Osteoblast (primary cell): ENCODE measurements around the gene PGS1. TPM values are rescaled to one million over a fixed set of nuclear protein-coding genes. Genes with fewer than 3 reads are reported as not detected.

Experiments used
- DNase-seq: peaks from one replicate; pipeline ENCODE4 v3.0.0; 2011; ENCODE audit warnings: low spot score, mixed read lengths; ENCODE audit not compliant: insufficient read length; ENCODE audit errors: missing footprints
- H2AFZ ChIP-seq: 2 replicates; pipeline ENCODE4 v1.6.0; 2011; ENCODE audit warnings: mild to moderate bottlenecking, low read length
- H3K27ac ChIP-seq: 2 replicates; pipeline ENCODE4 v1.5.1; 2011; ENCODE audit warnings: mild to moderate bottlenecking, low read depth, low read length, moderate library complexity
- H3K27me3 ChIP-seq: 2 replicates; pipeline ENCODE4 v1.6.0; 2012; ENCODE audit warnings: mild to moderate bottlenecking, control low read depth, inconsistent platforms, low read length, moderate library complexity; ENCODE audit not compliant: insufficient read depth
- H3K36me3 ChIP-seq: 2 replicates; pipeline ENCODE4 v1.5.1; 2011; ENCODE audit warnings: mild to moderate bottlenecking, low read length, control low read depth, moderate library complexity; ENCODE audit not compliant: insufficient read depth
- H3K4me1 ChIP-seq: 2 replicates; pipeline ENCODE4 v1.5.1; 2011; ENCODE audit warnings: mild to moderate bottlenecking, low read length, control low read depth, moderate library complexity; ENCODE audit not compliant: insufficient read depth
- H3K4me2 ChIP-seq: 2 replicates; pipeline ENCODE4 v1.6.0; 2011; ENCODE audit warnings: mild to moderate bottlenecking, low read length; ENCODE audit not compliant: insufficient read depth
- H3K4me3 ChIP-seq: fragments of 200-600 bp; sonication (generic); 3 replicates; pipeline ENCODE4 v1.5.1; 2012; ENCODE audit warnings: mild to moderate bottlenecking, low read length, inconsistent platforms; ENCODE audit not compliant: insufficient read depth
- H3K79me2 ChIP-seq: 2 replicates; pipeline ENCODE4 v1.6.0; 2012; ENCODE audit warnings: mild to moderate bottlenecking, low read length, control low read depth, inconsistent platforms; ENCODE audit not compliant: insufficient read depth
- H3K9me3 ChIP-seq: 2 replicates; pipeline ENCODE4 v1.5.1; 2011; ENCODE audit warnings: low read depth, low read length, control low read depth
- H4K20me1 ChIP-seq: 2 replicates; pipeline ENCODE4 v1.6.0; 2012; ENCODE audit warnings: mild to moderate bottlenecking, low read length, control low read depth; ENCODE audit not compliant: insufficient read depth
- CTCF ChIP-seq: IDR thresholded peaks from 2 replicates; pipeline ENCODE4 v1.5.1; 2011; ENCODE audit warnings: mild to moderate bottlenecking, low read depth, low read length, moderate library complexity; ENCODE audit errors: extremely low read depth
- total RNA-seq: library from RNA; depleted of rRNA; stranded (reverse); fragments of >200 nt; gene quantifications from 2 replicates; pipeline ENCODE4 v1.2.3, GENCODE V29; 2012

Gene PGS1
- total RNA-seq, 1 donor = 34.4 TPM

GRCh38 chr17:78332991-78333390, 45.5 kb upstream of the PGS1 start:
- Histone ChIP-seq H3K4me3 (no peak overlapping the region), H3K4me1 (peaks cover 60% of the 10 kb centered on the region), H4K20me1 (no peaks in the 10 kb centered on the region)

GRCh38 chr17:78335209-78335608, 43.2 kb upstream of the PGS1 start:
- Histone ChIP-seq H3K27ac (peak overlapping the region; percentile 91), H3K36me3 (no peaks in the 10 kb centered on the region), H3K4me1 (peaks cover 44% of the 10 kb centered on the region), H3K4me2 (peak overlapping the region; percentile 63), H2AFZ (no peak overlapping the region), H3K9me3 (no peaks in the 10 kb centered on the region), H3K4me3 (peak overlapping the region; percentile 29), H3K27me3 (no peaks in the 10 kb centered on the region), H3K79me2 (no peaks in the 10 kb centered on the region), H4K20me1 (no peaks in the 10 kb centered on the region)
- TF ChIP-seq CTCF = no peak
- DNase-seq = peak; percentile 18

More at GRCh38 chr17:78332991-78333390, 45.5 kb upstream of the PGS1 start:
- no peaks in the 10 kb centered on the region for H3K9me3 ChIP-seq
- no peaks in the 10 kb centered on the region for H3K36me3 ChIP-seq
- TF ChIP-seq CTCF = no peak
- H3K4me2 ChIP-seq = no peak overlapping the region
- no peak overlapping the region for H3K27ac ChIP-seq
- no peak overlapping the region for H2AFZ ChIP-seq
- no peaks in the 10 kb centered on the region for H3K79me2 ChIP-seq
- DNase-seq = no peak
- H3K27me3 ChIP-seq = no peaks in the 10 kb centered on the region

GRCh38 chr17:78337244-78338109, 41.0 kb upstream of the PGS1 start:
- Histone ChIP-seq H3K4me1 (peaks cover 39% of the 10 kb centered on the region), H2AFZ (peak overlapping the region; percentile 39), H3K27ac (peak overlapping the region; percentile 97), H3K9me3 (no peaks in the 10 kb centered on the region), H3K4me3 (peak overlapping the region; percentile 51), H3K79me2 (no peaks in the 10 kb centered on the region), H3K36me3 (no peaks in the 10 kb centered on the region), H4K20me1 (no peaks in the 10 kb centered on the region), H3K4me2 (peak overlapping the region; percentile 71), H3K27me3 (no peaks in the 10 kb centered on the region)
- TF ChIP-seq CTCF = no peak
- DNase-seq = peak; percentile 99

GRCh38 chr17:78338486-78339259, 39.8 kb upstream of the PGS1 start:
- no peak overlapping the region for H3K4me2 ChIP-seq
- no peaks in the 10 kb centered on the region for H3K9me3 ChIP-seq
- no peaks in the 10 kb centered on the region for H4K20me1 ChIP-seq
- H2AFZ ChIP-seq = no peak overlapping the region
- peak; percentile 36 for DNase-seq
- no peaks in the 10 kb centered on the region for H3K36me3 ChIP-seq
- no peaks in the 10 kb centered on the region for H3K27me3 ChIP-seq
- TF ChIP-seq CTCF = no peak
- no peak overlapping the region for H3K4me3 ChIP-seq
- H3K27ac ChIP-seq = peak overlapping the region; percentile 97
- H3K4me1 ChIP-seq = peaks cover 51% of the 10 kb centered on the region
- no peaks in the 10 kb centered on the region for H3K79me2 ChIP-seq
